ENCODE measurements around the gene SNCB.
"Not testable (repeated sequence)": the region's sequence is repeated elsewhere in the genome, so short reads cannot be mapped to it uniquely, and the experiment has no call there.

Gene SNCB

GRCh38 chr5:176603091-176603490, 27.2 kb downstream of the SNCB start:
- in situ Hi-C loops (cut with HindIII; ENCODE audit: low pct_ligation_motif_present, low sequenced_read_pairs): no loop called here
- H3K27ac ChIP-seq: no peak overlapping the region
- H3K27me3 ChIP-seq (replicated peaks): no peaks in the 10 kb centered on the region
- H3K36me3 ChIP-seq (replicated peaks): no peaks in the 10 kb centered on the region
- no peak overlapping the region for H3K4me3 ChIP-seq (ENCODE audit: low read depth, low read length)
- no peak for TF ChIP-seq CTCF (IDR thresholded peaks at IDR 0.05; ENCODE audit: low read depth, low read length, missing control alignments)
- no peak for DNase-seq

GRCh38 chr5:176601901-176602482, 28.3 kb downstream of the SNCB start:
- TF ChIP-seq CTCF (IDR thresholded peaks at IDR 0.05; ENCODE audit: low read depth, low read length, missing control alignments): no peak
- DNase-seq: no peak
- Histone ChIP-seq H3K27ac (no peak overlapping the region), H3K4me3 (ENCODE audit: low read depth, low read length) (no peak overlapping the region), H3K27me3 (replicated peaks) (no peaks in the 10 kb centered on the region), H3K36me3 (replicated peaks) (no peaks in the 10 kb centered on the region)
- in situ Hi-C loops (cut with HindIII; ENCODE audit: low pct_ligation_motif_present, low sequenced_read_pairs): no loop called here

DNA sequence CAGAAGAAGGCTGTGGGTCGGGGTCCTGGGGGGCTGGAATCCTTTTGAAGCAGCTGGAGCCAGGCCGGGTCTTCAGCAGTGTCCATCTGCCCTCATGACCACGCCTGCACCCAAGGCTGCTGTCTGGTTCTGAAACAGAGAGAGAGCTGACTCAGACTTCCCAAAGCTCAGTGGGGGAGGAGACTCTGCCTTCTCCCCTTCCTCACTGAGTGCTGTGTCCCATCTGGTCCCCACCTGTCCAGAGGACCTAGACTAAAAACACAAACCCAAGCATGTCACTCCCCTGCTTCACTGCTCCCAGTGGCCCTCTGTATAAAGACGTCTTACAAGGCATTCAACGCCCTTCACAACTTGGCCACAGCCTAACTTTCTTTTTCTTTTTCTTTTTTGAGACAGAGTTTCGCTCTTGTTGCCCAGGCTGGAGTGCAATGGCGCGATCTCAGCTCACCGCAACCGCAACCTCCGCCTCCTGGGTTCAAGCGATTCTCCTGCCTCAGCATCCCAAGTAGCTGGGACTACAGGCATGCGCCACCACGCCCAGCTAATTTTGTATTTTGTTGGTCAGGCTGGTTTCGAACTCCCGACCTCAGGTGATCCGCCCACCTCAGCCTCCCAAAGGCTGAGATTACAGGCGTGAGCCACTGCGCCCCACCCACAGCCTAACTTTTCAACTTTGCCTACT, 30.4 kb downstream of the SNCB start:
- H3K27ac ChIP-seq; H3K36me3 ChIP-seq (replicated peaks); H3K4me3 ChIP-seq (ENCODE audit: low read depth, low read length); in situ Hi-C loops (cut with HindIII; ENCODE audit: low pct_ligation_motif_present, low sequenced_read_pairs); DNase-seq; H3K27me3 ChIP-seq (replicated peaks): not testable (repeated sequence)

GRCh38 chr5:176597417-176598389, 32.6 kb downstream of the SNCB start:
- in situ Hi-C loops (cut with HindIII; ENCODE audit: low pct_ligation_motif_present, low sequenced_read_pairs): no loop called here
- H3K27ac ChIP-seq: no peak overlapping the region
- TF ChIP-seq CTCF (IDR thresholded peaks at IDR 0.05; ENCODE audit: low read depth, low read length, missing control alignments): no peak
- H3K27me3 ChIP-seq (replicated peaks): no peaks in the 10 kb centered on the region
- H3K4me3 ChIP-seq (ENCODE audit: low read depth, low read length): no peak overlapping the region
- DNase-seq: no peak
- no peaks in the 10 kb centered on the region for H3K36me3 ChIP-seq (replicated peaks)

- in situ Hi-C loops (cut with HindIII; ENCODE audit: low pct_ligation_motif_present, low sequenced_read_pairs): no loop called here
- TF ChIP-seq CTCF (IDR thresholded peaks at IDR 0.05; ENCODE audit: low read depth, low read length, missing control alignments): peak; percentile 7
- Histone ChIP-seq H3K36me3 (replicated peaks) (no peaks in the 10 kb centered on the region), H3K27me3 (replicated peaks) (no peaks in the 10 kb centered on the region), H3K4me3 (ENCODE audit: low read depth, low read length) (peak overlapping the region; percentile 27), H3K27ac (no peak overlapping the region)
- no peak for DNase-seq
These were observed 33.5 kb downstream of the SNCB start for GRCh38 chr5:176596689-176597416.
